ENCODE measurements around the gene FAM50B.

- TF ChIP-seq ZBTB7A (IDR thresholded peaks at IDR 0.05; ENCODE audit: low read depth): no peak
- no peak for TF ChIP-seq MAX (IDR thresholded peaks at IDR 0.05)
Measured at GRCh38 chr6:3841066-3841454, 8.1 kb upstream of the FAM50B start.

Data from Ishikawa (cell line).